GM18520 (cell line): ENCODE data around the gene PPARD.

Experiments used
- ATAC-seq: cut with Tn5 transposase; IDR thresholded peaks from one replicate; pipeline ENCODE4 v1.9.1; 2021; ENCODE audit not compliant: unreplicated experiment

Gene PPARD

DNA sequence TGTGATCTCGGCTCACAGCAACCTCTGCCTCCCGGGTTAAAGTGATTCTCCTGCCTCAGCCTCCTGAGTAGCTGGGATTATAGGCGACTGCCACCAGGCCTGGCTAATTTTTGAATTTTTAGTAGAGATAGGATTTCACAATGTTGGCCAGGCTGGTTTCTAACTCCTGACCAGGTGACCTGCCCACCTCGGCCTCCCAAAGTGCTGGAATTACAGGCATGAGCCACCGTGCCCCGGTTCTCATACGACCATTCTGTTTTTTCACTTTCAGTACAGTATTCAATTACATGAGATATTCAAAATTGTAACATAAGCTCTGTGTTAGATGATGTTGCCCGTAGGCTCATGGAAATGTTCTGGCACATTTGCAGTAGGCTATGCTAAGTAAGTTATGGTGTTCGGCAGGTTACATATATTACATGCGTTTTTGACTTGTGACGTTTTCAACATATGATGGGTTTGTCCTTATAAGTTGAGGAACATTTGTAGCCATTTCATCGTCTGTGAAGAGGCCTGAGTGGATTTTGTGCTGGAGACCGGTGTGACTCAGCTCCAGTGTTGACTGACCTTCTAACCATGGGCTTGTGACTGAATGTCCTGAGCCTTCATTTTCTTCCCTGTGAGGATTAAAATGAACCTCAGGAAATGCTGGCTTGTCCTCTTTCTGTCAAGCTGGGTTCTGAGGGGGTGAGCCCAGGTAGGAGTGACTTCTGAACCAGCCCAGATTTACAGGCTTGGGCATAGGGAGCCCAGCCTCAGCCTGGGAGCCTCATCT lies 12.2 kb downstream of the PPARD start:
- no peak for ATAC-seq

DNA sequence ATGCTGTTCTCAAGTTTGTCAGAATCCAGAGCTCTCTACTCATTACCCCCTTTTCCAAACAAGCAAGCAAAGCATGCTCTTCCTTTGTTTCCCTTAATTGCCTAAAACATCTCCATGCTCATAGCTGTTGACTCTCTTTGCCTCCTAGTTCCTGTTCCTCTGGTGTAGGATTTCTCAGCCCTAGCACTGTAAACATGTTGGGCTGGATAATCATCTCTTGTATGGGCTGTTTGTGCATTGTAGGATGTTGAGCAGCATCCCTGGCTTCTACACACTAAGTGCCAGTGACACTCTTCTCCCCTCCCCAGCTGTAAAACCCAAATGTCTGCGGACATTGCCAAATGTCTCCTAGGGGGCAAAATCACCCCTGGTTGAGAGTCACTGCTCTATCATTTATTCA lies 14.0 kb downstream of the PPARD start:
- no peak for ATAC-seq

DNA sequence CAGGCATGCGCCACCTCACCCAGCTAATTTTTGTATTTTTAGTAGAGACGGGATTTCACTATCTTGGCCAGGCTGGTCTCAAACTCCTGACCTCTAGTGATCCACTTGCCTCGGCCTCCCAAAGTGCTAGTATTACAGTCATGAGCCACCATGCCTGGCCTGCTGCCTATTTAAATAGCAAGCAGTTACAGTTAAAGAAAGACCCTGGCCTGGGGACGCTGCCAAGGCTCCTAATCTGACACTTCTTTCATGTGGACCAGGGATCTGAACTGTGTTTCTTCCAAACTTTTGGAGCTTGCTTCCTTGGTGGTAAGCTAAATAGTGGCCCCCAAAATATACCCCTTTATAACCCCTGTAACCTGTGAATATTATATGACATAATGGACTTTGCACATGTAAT lies 15.3 kb downstream of the PPARD start:
- ATAC-seq, result no peak

DNA sequence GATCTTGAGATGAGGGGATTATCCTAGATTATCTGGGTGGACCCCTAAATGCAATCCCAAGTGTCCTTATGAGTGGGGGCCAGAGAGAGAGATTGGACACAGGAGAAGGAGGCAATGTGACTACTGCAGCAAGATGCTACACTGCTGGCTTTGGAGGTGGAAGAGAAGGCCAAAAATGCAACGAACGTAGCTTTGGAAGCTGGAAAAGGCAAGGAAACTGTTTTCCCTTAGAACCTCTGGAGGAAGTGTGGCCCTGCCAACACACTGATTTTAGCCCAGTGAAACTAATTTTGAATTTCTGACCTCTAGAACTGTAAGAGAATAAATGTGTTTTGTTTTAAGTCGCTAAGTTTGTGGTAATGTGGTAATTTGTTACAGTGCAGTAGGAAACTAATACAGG lies 15.7 kb downstream of the PPARD start:
- ATAC-seq, result no peak

DNA sequence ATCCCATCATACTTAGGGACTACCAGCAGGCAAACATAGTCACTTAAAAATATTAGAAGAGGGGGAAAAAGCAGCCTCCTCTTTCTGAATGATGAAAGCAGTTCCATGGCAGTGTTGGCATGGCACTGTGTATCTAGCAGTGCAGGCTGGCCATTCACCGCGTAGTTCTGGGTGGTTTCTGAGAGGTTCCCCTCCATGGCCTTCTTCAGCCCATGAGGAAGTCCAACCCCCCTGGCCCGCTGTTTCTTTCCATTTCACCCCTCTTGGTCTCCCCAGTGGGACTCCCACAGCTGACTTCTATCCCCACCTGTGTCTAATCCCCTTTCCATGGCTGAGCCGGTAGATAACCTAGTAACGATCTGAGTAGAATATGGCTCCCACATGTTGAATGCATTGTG lies 17.0 kb downstream of the PPARD start:
- ATAC-seq, result no peak

DNA sequence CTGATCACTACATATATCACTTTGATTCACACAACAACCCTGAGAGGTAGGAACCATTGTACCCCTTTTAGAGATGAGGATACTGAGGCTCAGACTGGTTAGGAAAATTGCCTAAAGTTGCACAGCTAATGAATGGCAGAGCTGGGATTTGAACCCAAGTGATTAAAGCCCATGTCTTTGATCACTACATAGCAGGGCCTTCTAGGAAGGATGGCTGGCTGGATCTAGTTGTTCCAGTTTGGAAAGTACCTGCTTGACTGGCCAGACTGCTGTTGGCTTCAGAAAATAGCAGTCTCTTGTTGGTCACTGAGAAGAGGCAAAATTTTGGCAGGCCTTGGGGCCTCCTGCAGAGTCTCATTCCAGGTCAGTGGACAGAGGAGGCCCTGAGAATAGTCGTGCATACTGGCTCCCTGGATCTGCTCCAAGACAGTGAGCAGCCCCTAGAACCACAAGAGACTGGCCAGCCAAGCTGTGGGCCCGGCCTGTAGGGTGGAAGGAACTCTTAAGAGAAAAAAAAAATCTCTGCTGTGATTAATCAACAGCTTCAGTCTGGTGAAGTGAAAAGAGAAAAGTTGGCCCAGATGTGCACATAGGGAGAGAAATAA lies 17.5 kb downstream of the PPARD start:
- no peak for ATAC-seq

DNA sequence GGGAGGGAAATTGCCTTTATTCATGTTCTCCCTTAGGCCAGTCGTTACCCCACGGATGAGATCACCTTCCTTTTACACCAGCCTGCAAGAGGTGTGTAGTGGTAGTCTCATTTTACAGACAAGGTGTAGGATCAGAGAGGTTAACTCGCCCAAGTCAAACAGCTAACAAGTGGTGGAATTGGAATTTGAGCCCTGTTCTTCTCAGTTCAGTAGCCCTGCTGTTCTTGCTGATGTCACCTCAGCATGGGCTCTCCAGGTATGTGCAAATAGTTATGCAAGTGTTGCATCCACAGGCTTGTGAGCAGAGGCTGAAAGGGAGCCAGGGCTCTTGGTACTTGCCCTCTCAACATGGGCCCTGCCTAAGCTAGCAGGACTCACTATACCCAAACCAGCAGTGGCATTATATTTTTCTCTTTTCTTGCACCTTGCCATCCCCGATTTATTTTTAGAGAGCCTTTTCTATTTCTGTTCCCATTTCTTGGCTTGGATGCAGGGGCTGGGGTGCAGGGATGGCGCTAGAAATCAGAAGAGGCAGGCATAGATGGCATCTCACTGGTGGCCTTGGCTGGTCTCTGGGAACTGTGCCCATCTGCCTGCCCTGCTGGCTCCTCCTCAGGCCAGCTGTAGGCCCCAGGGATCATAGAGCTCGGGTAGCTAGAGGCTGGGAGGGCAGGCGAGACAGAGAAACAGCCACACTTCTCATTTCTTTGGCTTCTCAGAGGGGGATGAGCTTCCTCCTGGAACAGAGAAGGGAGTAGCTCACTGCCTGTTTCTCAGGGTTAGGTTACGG lies 18.2 kb downstream of the PPARD start:
- ATAC-seq, result no peak

DNA sequence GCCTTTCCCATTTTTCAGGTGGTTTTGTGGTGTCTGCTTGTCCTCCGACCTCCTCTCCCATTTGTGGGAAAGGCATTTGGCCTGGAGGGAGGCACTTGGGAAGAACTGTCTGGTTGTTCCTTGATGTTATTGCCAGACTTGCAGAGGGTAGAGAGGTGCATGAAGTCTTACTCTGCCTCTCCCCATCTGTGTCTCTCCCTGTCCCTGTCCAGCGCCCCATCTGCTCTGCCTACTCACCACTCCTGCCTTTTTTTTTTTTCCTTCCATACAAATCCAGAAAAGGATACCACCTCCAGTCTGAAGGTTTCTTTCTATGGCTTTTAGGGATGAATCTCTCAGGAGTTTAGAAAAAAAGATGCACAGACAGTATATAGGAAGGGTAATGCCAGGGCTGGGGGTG lies 19.8 kb downstream of the PPARD start:
- ATAC-seq, result no peak

DNA sequence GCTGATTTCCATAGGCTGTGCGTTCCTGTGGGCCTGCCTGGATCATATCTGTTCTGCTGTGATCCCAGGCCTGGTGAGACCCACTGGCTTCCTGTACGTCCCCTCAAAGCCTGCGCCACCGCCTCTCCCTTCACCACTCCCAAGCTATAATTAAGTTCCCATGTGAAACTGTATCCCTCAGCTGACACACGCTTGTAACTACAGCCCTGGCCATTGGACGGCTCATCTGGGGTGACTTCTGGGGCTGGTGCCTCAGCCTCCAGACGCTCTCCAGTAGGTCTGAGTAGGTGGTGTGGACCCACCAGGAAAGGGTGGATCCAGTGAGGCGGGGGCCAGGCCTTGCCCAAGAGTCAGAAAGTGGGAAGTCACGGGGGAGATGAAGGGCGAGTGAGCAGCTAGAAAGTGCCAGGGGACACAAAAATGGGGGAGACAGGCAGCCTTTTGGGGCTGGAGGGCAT lies 21.0 kb downstream of the PPARD start:
- no peak for ATAC-seq

DNA sequence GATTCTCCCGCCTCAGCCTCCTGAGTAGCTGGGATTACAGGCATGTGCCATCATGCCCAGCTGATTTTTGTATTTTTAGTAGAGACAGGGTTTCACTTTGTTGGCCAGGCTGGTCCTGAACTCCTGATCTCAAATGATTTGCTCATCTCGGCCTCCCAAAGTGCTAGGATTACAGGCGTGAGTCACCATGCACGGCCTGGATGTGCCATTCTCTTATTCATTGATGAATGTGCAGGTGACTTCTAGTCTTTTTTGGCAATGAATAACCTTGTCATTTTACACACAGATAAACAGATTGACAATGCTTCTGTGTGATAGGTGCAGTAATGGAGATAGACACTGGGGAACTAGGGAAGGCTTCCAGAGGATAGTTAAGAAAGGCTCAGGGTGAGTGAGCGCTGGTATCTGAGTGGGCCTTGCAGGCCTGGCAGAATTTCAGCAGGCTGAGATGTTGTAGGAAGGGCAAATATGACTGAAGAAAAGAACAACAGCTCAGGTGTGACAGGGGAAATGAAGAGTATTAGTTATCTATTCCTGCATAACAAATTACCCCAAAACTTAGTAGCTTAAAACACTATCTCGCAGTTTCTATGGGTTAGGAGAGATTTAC lies 23.3 kb downstream of the PPARD start:
- no peak for ATAC-seq

DNA sequence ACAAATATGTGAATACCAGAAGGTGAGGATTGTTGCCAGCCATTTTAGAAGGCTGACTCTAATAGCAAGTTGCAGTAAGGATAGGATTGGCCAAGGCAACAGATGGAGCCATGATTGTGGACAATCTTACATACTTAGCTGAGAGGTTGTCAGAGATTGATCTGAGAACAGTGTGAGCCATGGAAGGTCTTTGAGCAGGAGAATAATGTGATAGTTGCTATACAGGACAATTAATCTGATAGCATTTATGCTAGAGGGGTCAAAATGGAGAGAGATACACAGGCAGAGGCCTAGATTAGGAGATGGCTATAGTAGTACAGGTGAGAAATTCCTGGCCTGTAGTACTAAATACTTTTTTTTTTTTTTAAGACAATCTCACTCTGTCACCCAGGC lies 23.8 kb downstream of the PPARD start:
- ATAC-seq, result no peak

DNA sequence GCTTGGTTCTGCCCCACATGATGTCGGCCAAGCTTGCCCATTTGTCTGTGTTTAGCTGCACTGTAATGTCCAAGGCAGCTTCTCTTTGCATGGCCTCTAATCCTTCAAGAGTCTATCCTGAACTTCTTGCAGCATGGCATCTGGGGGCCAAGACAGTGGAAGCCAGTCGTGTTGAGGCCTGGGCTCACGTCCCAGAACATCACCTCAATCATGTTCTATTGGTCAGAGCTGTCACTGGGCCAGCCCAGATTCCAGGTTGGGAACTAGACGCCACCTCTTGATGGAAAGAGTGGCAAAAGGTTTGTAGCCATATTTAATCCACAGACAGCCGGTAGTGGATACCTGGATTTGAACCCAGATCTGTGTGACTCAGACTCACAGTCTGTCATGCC lies 25.3 kb downstream of the PPARD start:
- no peak for ATAC-seq

DNA sequence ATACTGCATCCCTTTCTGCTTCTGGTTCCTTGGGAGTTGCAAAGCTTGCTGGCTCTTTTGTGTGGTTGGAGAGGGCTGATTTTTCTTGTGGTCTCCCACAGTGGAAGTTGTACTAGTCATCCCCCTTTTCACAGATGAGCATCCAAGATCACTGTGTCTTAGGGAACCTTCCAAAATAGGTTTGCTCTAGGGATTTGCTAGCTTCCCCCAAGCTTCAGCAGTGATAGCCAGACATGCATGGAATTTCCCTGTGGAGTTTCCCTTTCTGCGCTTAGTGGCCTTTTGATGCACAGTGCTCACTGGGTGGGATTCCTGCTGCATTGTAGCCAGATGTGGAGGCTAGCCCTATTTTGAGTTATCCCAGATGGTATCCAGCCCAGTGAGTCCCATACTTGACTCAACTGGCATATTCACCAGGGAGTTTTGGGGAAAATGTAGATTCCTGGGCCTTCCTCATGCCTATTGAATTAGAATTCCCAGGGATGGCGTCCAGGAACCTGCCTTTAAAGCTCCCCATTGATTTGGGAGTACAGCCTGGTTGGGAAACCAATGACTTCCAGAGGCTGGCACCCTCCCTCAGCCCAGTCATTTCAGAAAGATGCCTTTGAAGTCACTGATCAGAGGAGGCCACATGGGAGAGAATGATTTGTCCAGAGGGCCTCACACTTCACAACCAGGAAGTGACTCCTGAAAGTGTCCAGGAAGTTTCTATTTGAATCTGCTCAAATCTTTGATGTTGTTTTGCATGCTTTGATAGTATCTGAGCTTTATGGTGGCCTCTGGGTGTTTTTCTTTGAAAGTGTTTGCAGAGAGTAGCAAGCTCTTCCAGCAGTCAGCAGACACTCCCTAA lies 25.9 kb downstream of the PPARD start:
- ATAC-seq, result no peak

DNA sequence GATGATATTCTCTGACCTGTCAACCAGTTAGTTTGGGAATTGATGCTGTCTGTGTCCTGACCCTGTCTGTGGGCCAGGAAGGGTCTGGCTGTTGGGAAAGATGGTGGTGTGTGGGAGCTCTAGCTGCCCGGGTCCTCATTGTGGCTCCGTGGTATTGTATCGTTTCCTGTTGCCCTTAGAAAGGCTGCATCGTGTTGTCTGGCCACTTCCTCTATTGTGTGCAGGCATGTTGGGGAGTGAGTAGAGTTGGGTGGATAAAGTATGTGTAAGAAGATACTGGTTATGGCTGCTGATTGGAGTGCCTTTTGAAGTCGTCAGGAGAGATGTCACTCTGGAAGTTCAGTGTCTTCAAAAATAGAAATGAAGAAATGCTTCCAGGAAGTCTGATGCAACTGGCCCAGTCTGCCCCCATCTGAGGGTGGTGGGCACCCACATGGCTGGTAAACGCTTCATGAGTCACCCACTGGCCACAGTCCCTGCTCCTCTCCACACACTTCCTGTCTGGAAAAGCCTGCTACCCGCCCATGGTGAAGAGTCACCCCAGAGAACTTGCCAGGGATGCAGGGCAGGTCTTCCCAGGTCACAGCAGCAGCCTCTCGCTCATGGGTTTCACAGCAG lies 27.9 kb downstream of the PPARD start:
- ATAC-seq, result no peak

DNA sequence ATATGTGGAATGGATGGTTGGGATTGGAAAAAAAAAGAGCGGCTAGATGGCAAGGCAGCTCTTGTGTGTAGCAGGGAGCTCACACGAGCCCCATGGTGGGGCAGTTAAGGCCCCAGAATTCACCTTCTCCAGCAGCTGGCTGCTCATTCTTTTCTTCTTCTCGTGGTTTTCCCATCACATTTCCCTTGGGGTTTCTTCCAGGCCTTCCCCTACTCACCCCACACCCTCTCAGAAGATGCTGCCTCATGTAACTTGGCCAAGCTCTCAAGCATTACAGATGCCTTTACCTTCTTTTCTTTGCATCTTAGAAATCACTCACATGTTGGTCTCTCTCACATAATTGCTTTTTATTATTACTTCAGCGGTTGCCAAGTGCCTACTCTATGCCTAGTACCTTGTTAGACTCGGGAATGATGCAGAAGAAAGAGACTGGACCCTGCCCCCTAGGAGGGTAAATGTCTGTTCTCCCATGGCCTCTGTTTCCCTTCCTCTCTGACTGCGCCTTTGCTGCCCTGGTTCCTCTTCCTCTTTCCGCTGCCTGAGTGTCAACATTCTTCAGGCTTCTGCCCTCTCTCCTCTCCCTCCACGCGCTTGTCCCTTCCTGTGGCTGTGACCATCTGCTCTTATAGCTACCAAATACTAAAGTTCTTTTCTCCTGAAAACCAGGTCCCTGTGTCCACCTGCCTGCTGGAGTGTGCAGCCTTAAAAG lies 28.6 kb downstream of the PPARD start:
- ATAC-seq, result no peak

DNA sequence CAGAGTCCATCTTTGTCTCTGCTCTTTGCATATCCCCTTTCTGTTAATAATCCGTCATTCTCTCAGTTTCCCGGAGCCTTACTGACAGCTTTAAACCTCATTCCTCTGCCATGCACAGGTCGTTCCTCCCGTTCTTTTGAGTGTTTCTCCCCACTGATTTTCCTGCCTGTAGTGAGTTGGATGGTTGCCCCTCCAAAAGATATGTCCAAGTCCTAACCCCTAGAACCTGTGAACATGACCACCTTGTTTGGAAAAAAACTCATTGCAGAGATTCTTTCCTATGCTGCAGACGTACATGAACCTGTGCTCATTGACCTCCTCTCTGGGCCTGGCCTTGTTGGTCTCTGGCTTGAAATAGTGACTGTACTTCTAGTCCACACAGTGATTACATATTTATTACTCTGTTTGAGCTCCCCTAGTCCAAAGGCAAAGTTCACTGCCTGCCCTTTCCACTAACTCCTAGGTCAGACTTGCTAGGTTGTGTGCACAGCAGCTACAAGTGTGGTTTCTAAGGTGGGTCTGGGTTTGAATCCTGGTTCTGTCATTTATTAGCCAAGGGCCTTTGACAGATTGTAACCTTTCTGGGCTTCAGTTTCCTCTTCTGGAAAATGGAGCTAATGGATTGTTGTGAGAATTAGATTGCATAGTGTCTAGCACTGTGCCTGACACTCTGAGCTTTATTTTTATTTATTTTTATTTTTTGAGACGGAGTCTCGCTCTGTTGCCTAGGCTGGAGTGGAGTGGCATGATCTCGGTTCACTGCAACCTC lies 29.3 kb downstream of the PPARD start:
- ATAC-seq, result no peak

DNA sequence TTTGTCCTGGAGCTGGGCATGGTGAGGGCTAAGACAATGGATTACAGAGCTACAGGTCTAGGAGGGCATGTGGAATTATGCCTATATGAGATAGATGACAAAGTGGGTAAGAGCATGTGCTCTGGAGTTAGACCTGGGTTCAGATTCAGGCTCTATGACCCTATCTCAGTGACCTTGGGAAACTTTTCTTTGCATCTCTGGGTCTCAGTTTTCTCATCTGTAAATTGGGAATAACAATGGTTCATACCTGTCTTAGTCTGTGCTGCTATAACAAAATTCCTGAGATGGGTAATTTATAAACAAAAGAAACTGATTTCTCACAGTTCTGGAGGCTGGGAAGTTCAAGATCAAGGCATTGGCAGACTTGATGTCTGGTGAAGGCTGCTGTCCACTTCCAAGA lies 30.3 kb downstream of the PPARD start:
- ATAC-seq, result no peak

DNA sequence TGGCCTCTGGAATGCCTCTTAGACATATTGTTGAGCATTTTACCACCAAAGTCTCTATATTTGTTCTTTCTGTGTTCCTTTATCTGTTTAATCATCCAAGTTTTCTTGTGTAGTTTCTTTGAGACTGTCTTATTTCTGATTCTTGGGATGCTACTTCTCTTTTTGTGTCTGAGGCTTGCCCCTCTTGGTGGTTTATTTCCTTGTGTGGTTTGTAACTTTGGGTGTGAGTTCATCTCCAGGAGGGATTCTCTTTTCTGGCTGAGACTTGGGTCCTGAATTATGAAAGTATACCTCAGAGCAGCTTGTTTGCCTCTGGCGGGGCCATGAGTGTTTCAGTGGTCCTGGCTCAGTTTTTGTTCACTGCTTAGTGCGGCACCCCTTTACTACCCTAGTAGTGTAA lies 33.9 kb downstream of the PPARD start:
- no peak for ATAC-seq

DNA sequence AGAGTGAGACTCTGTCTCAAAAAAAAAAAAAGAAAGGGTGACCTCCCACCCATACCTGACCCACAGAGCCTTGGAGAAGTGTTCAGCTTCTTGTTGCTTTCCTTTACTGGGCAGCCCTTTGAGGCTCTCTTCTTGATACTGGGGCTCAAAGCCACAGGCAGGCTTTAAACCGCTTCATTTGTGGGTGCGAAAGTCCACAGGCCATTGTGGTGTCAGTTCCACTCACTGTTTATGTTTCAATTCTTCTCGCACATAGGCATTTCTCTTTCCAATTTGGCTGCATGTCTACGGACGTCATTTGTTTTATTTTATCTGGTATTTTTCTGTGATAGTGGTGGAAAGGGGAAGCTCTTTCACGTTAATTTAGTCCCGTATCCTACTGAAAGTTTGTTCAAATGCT lies 34.6 kb downstream of the PPARD start:
- ATAC-seq, result no peak
